GM21723 (cell line): ENCODE results near the gene PGAM2.
"Not testable (repeated sequence)": the region's sequence is repeated elsewhere in the genome, so short reads cannot be mapped to it uniquely, and the experiment has no call there.

Experiments
- ATAC-seq: cut with Tn5 transposase; IDR thresholded peaks from one replicate; pipeline ENCODE4 v1.9.1; 2021; ENCODE audit warnings: mild to moderate bottlenecking, moderate library complexity; ENCODE audit not compliant: unreplicated experiment

The PGAM2 gene

DNA sequence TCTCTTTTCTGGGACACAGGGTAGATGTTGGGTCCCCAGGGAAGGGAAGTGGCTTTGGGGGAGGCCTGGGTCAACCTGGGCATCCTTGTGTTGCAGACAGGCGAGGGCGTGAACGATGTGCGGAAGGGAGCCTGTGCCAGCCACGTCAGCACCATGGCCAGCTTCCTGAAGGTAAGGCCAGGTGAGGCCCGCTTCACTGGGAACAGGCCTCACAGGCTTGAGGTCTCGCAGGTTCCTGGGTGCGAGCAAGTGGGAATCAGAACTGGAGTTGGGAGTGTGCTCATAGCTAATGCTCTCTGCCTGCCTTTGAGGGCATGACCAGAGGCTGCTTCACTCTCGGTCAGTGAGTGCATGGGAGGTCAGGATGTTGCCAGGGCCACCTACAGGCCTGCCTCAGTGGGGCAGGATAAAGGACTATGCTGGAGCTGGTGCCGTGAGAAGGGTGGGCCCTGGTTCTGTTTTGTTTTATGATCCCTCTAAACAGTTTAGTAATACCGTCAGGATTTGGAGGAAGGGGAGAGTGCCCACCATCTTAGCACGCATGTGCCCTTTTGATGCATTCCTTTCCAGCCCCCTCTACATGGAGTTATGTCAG lies 12.5 kb downstream of the PGAM2 start:
- no peak for ATAC-seq

DNA sequence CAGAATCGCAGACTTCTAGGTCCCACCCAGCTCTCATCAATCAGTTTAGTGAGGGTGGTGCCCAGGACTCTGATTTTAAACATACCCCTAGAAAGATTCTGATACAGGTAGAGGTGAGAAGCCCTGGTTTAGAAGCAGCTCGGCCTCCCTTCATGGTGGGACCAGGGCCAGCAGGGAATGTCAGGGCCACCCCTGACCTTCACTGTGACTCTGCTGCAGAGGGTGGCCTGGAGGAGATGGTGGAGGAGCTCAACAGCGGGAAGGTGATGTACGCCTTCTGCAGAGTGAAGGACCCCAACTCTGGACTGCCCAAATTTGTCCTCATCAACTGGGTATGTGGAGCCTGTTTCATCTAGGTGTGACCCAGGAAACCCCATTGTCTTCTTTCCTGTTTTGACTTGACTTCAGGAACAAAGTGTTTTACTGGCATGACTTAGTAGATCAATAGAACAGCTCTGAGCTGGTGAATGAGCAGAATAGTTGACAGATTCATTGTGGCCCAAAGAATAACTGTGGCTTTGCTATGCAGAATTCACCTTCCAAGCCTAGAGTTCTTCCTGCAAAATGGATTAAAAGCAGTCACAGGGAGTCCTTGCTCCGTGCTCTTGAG lies 13.7 kb downstream of the PGAM2 start:
- no peak for ATAC-seq

DNA sequence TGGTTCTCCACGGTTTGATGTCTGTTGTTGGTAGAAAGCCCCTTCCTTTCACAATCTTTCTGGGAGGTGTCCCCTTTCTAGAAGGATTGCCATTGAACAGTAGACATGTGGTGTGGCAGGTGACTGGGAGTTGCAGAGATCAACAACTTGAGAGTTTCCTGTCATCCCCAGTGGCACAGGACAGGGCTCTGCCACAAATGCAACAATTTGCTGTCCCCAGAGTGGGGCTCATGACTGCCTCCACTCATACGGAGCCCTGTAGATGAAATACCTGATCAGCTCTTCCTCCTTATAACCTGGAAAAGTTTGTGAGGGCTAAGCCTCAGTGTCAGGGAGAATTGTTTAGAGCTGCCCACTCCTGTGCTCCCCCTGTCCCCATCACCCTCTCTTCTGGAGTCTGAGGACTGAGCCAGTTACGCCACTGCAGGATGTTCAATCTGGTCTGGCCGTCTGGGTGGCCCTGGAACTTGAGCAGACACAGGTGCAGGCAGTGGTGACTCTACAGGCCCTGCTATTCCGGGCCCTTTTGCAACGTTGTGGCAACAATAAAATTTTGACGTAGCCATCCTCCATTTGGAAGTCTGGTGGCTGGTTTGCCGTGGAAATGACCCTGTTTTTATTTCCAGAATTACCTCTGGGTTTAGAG lies 14.3 kb downstream of the PGAM2 start:
- ATAC-seq = no peak

DNA sequence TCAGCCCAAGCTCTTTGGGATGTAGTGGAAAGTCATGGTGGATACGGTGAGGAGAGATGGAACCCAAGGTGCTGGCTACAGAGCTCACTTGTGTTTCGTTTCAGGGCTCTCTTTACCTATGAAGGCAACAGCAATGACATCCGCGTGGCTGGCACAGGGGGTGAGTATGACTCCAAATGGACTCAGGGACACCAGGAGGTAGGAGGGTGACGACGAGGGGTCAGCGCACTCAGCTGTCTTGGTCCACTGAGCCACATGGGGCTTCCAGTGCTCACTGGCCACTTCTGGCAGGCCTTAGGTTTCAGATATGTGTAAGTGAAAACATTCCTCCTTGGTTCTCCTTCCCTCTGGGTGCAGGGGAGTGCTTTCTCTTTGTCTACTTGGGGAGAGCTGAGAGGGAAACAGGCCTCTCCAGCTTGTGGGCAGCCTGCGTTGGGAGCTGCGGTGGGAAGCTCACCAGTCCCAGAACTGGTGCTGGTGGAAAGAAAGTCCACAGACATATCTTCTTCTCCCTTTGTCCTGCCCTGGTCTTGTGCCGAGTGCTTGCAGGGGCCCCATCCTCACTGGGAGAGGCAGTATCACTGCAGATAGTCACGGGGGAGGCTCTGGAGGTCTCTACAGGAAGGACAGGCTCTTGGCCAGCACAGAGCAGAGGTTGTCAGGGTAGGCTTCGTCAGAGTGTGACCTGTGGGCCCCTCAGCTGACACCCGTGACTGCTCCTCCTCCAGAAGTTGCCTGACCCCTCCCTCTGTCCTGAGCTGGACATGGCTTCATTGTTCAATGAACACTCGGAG lies 15.0 kb downstream of the PGAM2 start:
- ATAC-seq = no peak

DNA sequence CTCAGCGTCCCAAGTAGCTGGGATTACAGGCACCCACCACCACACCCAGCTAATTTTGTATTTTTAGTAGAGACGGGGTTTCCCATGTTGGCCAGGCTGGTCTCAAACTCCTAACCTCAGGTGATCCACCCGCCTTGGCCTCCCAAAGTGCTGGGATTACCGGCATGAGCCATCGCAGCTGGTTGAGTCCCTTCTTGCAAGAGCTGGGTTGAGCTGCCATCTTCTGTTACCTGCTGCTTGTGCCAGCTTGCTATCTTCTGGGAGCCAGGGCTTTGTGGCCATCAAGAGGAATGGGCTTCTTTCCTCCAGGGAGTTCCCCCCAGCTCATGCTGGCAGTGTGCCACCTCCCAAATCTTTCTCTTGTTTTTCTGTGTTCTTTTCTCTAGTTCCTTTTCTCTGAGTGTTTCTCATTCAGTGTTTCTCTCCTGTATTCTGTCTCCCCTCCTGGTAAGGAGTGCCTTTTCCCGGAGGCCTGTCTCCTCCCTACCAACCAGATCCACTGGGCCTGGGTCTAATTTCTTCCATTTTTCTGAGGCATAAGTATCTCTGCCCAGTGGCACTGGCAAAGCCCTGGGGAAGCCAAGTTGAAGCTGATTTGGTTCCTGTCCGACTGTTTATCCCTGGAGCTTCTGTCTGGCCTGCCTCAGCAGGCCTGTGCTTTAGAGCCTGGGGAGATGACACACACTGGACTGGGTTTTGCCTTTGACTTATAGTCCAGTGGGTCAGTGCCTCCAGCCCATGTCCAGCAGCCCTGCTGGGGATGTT lies 17.2 kb downstream of the PGAM2 start:
- no peak for ATAC-seq

GRCh38 chr7:44046321-44047061 lies 18.9 kb downstream of the PGAM2 start:
- ATAC-seq = peak; percentile 46

- no peak for ATAC-seq
These were observed 19.9 kb downstream of the PGAM2 start for GRCh38 chr7:44045226-44046014.

DNA sequence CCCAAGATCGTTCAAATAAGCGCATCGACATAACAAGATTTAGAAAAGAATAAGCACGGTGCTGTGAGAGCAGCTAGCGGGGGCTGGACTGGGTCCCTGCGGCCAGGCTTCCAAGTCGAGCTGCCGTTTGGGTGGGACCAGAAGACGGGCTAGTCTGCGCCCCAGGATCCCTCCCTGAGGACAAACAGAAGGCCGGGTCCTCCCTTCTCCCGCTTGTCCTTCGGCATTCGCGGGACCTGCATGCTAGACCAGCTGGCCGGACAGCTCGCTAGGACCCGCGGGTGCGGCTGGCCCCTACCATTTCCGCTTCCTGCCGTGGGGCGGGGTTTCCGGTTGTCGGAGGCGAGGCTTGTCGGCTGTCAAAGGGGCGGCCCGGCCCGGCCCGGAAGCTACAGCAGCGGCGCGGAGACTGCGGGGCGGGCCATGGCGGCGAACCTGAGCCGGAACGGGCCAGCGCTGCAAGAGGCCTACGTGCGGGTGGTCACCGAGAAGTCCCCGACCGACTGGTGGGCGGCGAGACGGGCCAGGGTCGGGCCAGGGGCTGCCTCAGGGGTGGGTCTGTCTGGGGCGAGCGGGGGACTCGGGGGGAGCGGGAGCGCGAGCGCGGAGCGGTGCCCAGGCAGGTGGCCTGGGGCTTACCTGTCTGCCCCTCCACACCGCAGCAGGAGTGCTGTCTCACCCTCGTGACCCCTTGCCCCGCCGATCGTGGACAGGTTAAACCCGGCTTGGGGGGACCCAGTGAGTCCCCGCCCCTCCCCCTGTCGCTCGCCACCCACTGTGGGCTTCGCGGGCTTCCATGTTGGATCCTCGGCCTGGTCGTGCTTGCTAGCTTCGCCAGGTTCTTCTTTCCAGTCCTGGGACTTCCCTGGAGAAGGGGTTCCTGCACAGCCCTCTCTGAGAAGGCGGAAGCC lies 20.8 kb downstream of the PGAM2 start, which contains the start of gene DBNL:
DBNL (plus strand) TSS at position 388 of the 911 bp plus-strand sequence; CDS start at position 424, 36 bp downstream.
- peak; percentile 70 for ATAC-seq

DNA sequence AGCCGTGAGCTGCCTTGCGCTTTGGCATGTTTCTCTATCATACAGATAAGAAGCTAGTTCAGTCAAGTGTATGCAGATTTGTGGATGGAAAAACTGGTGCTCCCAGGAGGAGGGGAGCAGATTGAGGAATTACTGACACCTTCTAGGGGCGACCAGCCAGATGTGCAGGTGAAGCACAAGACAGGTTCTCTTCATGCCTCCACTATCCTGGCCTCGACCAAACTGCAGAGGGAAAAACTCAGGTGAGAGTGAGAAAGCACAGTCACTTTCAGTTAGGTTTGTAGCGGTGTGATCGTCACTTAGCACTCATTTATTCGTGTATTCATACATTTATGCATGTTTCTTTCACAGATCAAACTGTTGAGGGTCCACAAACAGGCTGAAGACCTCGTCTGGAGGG lies 21.5 kb downstream of the PGAM2 start:
- ATAC-seq = no peak

DNA sequence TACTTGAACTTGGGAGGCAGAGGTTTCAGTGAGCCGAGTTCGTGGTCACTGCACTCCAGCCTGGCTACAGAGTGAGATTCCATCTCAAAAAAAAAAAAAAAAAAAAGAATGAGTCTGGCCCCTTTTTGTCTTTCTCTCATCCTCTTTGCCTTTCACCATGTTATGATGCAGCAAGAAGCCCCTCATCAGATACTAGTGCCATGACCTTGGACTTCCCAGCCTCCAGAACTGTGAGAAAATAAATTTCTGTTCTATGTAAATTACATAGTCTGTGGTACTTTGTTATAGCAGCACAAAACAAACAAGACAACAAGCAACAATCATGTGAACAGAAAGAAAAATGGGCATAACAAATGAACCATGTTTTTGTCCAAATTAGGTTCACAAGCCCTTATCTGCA lies 23.1 kb downstream of the PGAM2 start:
- ATAC-seq = no peak

DNA sequence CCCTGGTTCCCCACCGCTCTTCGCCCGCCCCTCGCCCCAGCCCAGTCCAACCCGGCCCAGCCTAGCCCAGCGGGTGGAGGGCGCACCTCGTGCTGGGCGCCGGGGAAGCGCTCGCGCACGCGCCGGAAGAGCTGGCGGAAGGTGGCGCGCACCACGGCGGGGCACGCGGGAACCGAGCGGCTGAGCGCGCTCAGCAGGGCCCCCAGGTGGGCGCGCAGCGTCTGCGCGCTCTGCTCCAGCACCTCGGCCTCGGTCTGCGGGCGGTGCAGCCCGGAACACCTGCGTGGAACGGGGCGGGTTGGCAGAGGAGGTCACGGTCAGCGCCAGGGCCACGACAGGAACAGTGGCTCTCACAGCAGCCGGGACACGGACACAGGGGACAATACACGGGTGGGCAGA lies 24.9 kb downstream of the PGAM2 start:
- peak; percentile 45 for ATAC-seq

- peak; percentile 10 for ATAC-seq
These were observed 25.4 kb downstream of the PGAM2 start for GRCh38 chr7:44039800-44040492.

DNA sequence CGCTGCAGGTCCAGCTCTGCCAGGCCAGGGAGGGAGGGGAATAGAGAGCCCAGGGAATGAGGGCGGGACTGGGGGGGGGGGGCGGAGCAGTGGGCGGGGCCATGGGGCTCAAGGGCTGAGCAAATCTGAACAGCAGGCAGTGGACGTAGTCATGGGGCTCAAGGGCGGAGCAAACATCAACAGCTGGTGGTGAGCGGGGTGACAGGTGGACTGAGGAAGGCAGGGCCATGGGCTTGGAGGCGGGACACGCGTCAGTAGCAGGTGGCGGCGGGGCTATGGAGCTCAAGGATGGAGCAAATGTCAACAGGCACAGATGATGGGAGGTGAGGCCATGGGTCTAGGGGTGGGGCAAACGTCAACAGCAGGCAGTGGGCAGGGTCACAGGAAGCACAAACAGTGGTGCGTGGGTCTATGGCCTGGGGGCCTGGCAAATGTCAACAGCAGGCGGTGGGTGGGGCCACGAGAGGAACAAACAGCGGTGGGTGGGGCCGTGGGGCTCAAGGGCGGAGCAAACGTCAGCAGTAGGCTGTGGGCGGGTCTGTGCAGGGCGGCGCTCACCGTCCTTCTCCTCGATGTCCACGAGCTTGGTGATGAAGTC lies 26.3 kb downstream of the PGAM2 start:
- ATAC-seq = peak; percentile 70

- not testable (repeated sequence) for ATAC-seq
These were observed 26.8 kb downstream of the PGAM2 start for GRCh38 chr7:44038553-44038952.

DNA sequence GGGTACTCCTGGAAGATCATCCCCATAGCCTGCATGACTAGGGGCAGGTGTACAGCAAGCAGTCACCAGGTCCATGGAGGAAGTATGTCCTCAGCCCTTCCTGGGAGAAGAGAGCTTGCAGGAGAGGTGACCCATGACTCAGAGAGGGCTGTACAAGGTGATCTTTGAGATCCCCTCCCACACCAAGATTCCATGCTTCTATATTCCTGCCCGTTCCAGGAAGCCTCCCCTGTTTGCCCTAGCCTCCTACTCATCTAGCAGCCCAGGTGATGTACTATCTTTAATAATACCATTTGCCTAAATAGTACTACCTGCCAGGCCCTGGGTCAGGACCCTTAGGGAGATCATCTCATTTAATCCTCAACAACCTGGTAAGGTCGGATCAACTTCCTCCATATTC lies 27.4 kb downstream of the PGAM2 start:
- ATAC-seq = not testable (repeated sequence)

GRCh38 chr7:44036364-44036763 lies 29.0 kb downstream of the PGAM2 start:
- not testable (repeated sequence) for ATAC-seq
